HCT116 (cell line): Measurements from ENCODE around the gene LARP1. TPM values are rescaled to one million over a fixed set of nuclear protein-coding genes. Genes with fewer than 3 reads are reported as not detected.

ENCODE experiments used
- ATAC-seq: fragments of 200-7000 bp; cut with Tn5 transposase; 2 replicates; pipeline ENCODE4 v1.9.1; 2020; ENCODE audit warnings: mild to moderate bottlenecking, moderate library complexity
- BruUV-seq: library from RNA; stranded (reverse); fragments of 400-500 nt; replicated peaks from 2 replicates; lab custom pipeline; 2021; lab: Mats Ljungman, UMichigan
- CTCF ChIA-PET: fragments of 300-600 bp; sonication (Branson Sonifier 250); formaldehyde crosslinking; loops from one replicate; lab custom pipeline; 2021; ENCODE audit warnings: antibody characterized with exemption; lab: Charles Lee
- POLR2A ChIA-PET: fragments of 300-600, 350-600 bp; sonication (Branson Sonifier 250); formaldehyde crosslinking; loops from one replicate; lab custom pipeline; 2021; ENCODE audit warnings: antibody characterized with exemption; lab: Charles Lee
- RAD21 ChIA-PET, 2 experiments: fragments of 300-600 bp; sonication (Branson Sonifier 250); formaldehyde crosslinking; loops; one replicate each; lab custom pipeline; 2023; ENCODE audit warnings: low total read pairs in 2 of 2; ENCODE audit not compliant: uncharacterized antibody in 2 of 2, unreplicated experiment in 2 of 2, low non-redundant PET in 1 of 2; lab: Charles Lee
- DNase-seq: peaks from one replicate; pipeline ENCODE4 v3.0.0-alpha.2; 2010; ENCODE audit warnings: low read depth, low spot score
- H2AFZ ChIP-seq: fragments of 200-600 bp; shearing (Covaris generic), sonication (generic); 2 replicates; pipeline ENCODE4 v1.6.1; 2017; ENCODE audit warnings: low read depth, mixed run types, mixed read lengths, antibody characterized with exemption, low read length; ENCODE audit not compliant: poor library complexity, severe bottlenecking
- H3K27ac ChIP-seq: 2 replicates; pipeline ENCODE4 v1.5.1; 2012; ENCODE audit warnings: low read depth, low read length
- H3K27me3 ChIP-seq: fragments of 200-600 bp; sonication (generic); 2 replicates; pipeline ENCODE4 v1.6.1; 2016; ENCODE audit warnings: mixed run types, low read length, mixed read lengths; ENCODE audit not compliant: insufficient read depth
- H3K36me3 ChIP-seq, 2 experiments: fragments of 200-500 bp in 1 of 2; fragments of 200-600 bp in 1 of 2; sonication (Bioruptor generic) in 1 of 2; sonication (generic) in 1 of 2; 2 replicates each; pipeline versions ENCODE4 v1.5.1 to v1.6.1; 2014 to 2016; ENCODE audit warnings: low read length in 2 of 2, inconsistent platforms in 1 of 2, mixed read lengths in 1 of 2, mixed run types in 1 of 2; ENCODE audit not compliant: insufficient read depth in 2 of 2, control insufficient read depth in 1 of 2
- H3K4me1 ChIP-seq, 2 experiments: fragments of 200-600 bp in 1 of 2; sonication (generic) in 1 of 2; 2 replicates each; pipeline versions ENCODE4 v1.5.1 to v1.6.1; 2012 to 2017; ENCODE audit warnings: low read length in 2 of 2, inconsistent platforms in 1 of 2, mild to moderate bottlenecking in 1 of 2, mixed read lengths in 1 of 2, mixed run types in 1 of 2, moderate library complexity in 1 of 2; ENCODE audit not compliant: insufficient read depth in 2 of 2, control insufficient read depth in 1 of 2
- H3K4me2 ChIP-seq: fragments of 200-600 bp; sonication (generic); 2 replicates; pipeline ENCODE4 v1.6.1; 2017; ENCODE audit warnings: mixed run types, low read length, mixed read lengths
- H3K4me3 ChIP-seq, 2 experiments: fragments of 200-600 bp in 1 of 2; sonication (generic) in 1 of 2; replicated peaks in 1 of 2; 2 replicates each; pipeline ENCODE4 v1.5.1; 2011 to 2016; ENCODE audit warnings: low read length in 2 of 2, control low read depth in 1 of 2, low read depth in 1 of 2, mild to moderate bottlenecking in 1 of 2, mixed read lengths in 1 of 2, mixed run types in 1 of 2
- H3K79me2 ChIP-seq: fragments of 200-600 bp; sonication (generic); 2 replicates; pipeline ENCODE4 v1.6.1; 2017; ENCODE audit warnings: mild to moderate bottlenecking, mixed run types, low read length, moderate library complexity, mixed read lengths; ENCODE audit not compliant: insufficient read depth
- H3K9ac ChIP-seq: fragments of 200-600 bp; sonication (generic); 2 replicates; pipeline ENCODE4 v1.6.1; 2016; ENCODE audit warnings: low read length, mixed read lengths
- H3K9me2 ChIP-seq: fragments of 200-600 bp; sonication (generic), shearing (Covaris generic); 2 replicates; pipeline ENCODE4 v1.6.1; 2017; ENCODE audit warnings: mixed run types, mild to moderate bottlenecking, moderate library complexity; ENCODE audit not compliant: insufficient read depth
- H3K9me3 ChIP-seq, 2 experiments: fragments of 200-500 bp in 1 of 2; fragments of 200-600 bp in 1 of 2; sonication (Bioruptor generic) in 1 of 2; sonication (generic) in 1 of 2; 2 replicates each; pipeline ENCODE4 v1.6.1; 2014 to 2017; ENCODE audit warnings: low read length in 2 of 2, mixed read lengths in 2 of 2, inconsistent platforms in 1 of 2, low read depth in 1 of 2, mild to moderate bottlenecking in 1 of 2, mixed run types in 1 of 2, moderate library complexity in 1 of 2; ENCODE audit not compliant: control insufficient read depth in 1 of 2, insufficient read depth in 1 of 2
- H4K20me1 ChIP-seq: fragments of 200-600 bp; sonication (generic), shearing (Covaris generic); 2 replicates; pipeline ENCODE4 v1.6.1; 2017; ENCODE audit warnings: mixed run types, mild to moderate bottlenecking, moderate library complexity; ENCODE audit not compliant: insufficient read depth
- EGR1 ChIP-seq: IDR thresholded peaks from 2 replicates; pipeline ENCODE4 v1.6.1; 2012; ENCODE audit warnings: low read depth
- EZH2 ChIP-seq: fragments of 200-600 bp; sonication (generic); IDR thresholded peaks from 2 replicates; pipeline ENCODE4 v1.6.1; 2017; ENCODE audit warnings: antibody characterized with exemption, mixed run types
- SIN3A ChIP-seq: IDR thresholded peaks from 2 replicates; pipeline ENCODE4 v1.6.1; 2012; ENCODE audit warnings: low read depth
- SRF ChIP-seq: IDR thresholded peaks from 2 replicates; pipeline ENCODE4 v1.6.1; 2012; ENCODE audit warnings: low read depth
- TCF7L2 ChIP-seq: IDR thresholded peaks from 2 replicates; pipeline ENCODE4 v1.7.0; 2011; ENCODE audit warnings: borderline replicate concordance, inconsistent platforms; ENCODE audit not compliant: insufficient read depth, insufficient read length; ENCODE audit errors: extremely low read depth
- YY1 ChIP-seq: IDR thresholded peaks from 2 replicates; pipeline ENCODE4 v1.6.1; 2011; ENCODE audit warnings: low read length, low read depth, moderate library complexity, mild to moderate bottlenecking; ENCODE audit not compliant: insufficient replicate concordance; ENCODE audit errors: extremely low read depth
- ZNF274 ChIP-seq: fragments of 200-500 bp; sonication (Bioruptor generic); IDR thresholded peaks from 2 replicates; pipeline ENCODE4 v1.6.1; 2014; ENCODE audit warnings: mild to moderate bottlenecking, low read depth, low read length, inconsistent platforms
- intact Hi-C: fragments of 100-400 bp; cut with micrococcal nuclease; formaldehyde crosslinking; loops from 2 replicates; pipeline ENCODE4 v1.10.0; 2022
- total RNA-seq: library from RNA; stranded (reverse); gene quantifications from one replicate; pipeline ENCODE4 v1.2.1, GENCODE V29; 2021; ENCODE audit not compliant: unreplicated experiment
- TF ChIP-seq, protein P1 (sequence below), 3 experiments: fragments of 200-600 bp in 1 of 3; sonication (generic) in 1 of 3; IDR thresholded peaks in 2 of 3; conservative IDR thresholded peaks in 1 of 3; 2 replicates each; pipeline ENCODE4 v1.5.1; 2012 to 2017; ENCODE audit warnings: low read depth in 2 of 3, low read length in 2 of 3, antibody characterized with exemption in 1 of 3, borderline replicate concordance in 1 of 3, control low read depth in 1 of 3, mild to moderate bottlenecking in 1 of 3, mixed read lengths in 1 of 3, mixed run types in 1 of 3, moderate library complexity in 1 of 3; ENCODE audit not compliant: insufficient read depth in 1 of 3
- TF ChIP-seq, protein P2 (sequence below): IDR thresholded peaks from 2 replicates; pipeline ENCODE4 v1.6.1; 2012; ENCODE audit warnings: low read depth

Gene LARP1
- total RNA-seq, 1 experiment from 2014 or later, result 201 TPM

DNA sequence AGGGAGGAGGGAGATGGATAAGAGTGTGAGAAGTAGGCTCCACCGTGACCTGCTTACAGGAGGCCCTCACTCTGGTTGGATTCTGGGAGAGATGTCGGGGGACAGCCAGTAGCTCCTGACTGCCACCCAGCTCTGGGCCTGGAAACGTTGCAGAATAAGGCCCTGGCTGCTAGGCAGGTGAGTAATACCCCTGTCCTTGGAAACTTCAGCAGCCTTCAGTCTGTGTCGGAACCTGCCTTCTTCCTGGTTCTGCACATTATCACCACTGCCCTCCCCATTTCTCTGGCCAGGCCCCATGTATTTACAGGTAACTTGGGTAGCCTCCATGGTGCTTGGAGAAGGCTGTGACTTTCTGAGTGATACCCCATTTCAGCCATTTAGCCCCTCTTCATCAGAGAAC is 68.4 kb downstream of the LARP1 start:
- TF ChIP-seq SRF (no peak), TCF7L2 (no peak), ZNF274 (no peak), SIN3A (no peak), EGR1 (no peak), EZH2 (no peak), YY1 (no peak)
- TF ChIP-seq, protein P1, sequence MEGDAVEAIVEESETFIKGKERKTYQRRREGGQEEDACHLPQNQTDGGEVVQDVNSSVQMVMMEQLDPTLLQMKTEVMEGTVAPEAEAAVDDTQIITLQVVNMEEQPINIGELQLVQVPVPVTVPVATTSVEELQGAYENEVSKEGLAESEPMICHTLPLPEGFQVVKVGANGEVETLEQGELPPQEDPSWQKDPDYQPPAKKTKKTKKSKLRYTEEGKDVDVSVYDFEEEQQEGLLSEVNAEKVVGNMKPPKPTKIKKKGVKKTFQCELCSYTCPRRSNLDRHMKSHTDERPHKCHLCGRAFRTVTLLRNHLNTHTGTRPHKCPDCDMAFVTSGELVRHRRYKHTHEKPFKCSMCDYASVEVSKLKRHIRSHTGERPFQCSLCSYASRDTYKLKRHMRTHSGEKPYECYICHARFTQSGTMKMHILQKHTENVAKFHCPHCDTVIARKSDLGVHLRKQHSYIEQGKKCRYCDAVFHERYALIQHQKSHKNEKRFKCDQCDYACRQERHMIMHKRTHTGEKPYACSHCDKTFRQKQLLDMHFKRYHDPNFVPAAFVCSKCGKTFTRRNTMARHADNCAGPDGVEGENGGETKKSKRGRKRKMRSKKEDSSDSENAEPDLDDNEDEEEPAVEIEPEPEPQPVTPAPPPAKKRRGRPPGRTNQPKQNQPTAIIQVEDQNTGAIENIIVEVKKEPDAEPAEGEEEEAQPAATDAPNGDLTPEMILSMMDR (IDR thresholded peaks at IDR 0.05 in 2 of 3, conservative IDR thresholded peaks at IDR 0.05 in 1 of 3; ENCODE audit: borderline replicate concordance in 1 of 3, insufficient read depth in 1 of 3, low read depth in 2 of 3, low read length in 2 of 3), result no peak
- TF ChIP-seq, protein P2, sequence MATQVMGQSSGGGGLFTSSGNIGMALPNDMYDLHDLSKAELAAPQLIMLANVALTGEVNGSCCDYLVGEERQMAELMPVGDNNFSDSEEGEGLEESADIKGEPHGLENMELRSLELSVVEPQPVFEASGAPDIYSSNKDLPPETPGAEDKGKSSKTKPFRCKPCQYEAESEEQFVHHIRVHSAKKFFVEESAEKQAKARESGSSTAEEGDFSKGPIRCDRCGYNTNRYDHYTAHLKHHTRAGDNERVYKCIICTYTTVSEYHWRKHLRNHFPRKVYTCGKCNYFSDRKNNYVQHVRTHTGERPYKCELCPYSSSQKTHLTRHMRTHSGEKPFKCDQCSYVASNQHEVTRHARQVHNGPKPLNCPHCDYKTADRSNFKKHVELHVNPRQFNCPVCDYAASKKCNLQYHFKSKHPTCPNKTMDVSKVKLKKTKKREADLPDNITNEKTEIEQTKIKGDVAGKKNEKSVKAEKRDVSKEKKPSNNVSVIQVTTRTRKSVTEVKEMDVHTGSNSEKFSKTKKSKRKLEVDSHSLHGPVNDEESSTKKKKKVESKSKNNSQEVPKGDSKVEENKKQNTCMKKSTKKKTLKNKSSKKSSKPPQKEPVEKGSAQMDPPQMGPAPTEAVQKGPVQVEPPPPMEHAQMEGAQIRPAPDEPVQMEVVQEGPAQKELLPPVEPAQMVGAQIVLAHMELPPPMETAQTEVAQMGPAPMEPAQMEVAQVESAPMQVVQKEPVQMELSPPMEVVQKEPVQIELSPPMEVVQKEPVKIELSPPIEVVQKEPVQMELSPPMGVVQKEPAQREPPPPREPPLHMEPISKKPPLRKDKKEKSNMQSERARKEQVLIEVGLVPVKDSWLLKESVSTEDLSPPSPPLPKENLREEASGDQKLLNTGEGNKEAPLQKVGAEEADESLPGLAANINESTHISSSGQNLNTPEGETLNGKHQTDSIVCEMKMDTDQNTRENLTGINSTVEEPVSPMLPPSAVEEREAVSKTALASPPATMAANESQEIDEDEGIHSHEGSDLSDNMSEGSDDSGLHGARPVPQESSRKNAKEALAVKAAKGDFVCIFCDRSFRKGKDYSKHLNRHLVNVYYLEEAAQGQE, result no peak
- no peaks in the 10 kb centered on the region for H3K79me2 ChIP-seq
- no peak for ATAC-seq

More for the DNA sequence above, 68.4 kb downstream of the LARP1 start:
- peaks cover 0 to 5% of the 10 kb centered on the region in 2 experiments; a peak in 1 of 4 replicates for H3K36me3 ChIP-seq
- no TSS peak for BruUV-seq
- no peak overlapping the region for H3K27ac ChIP-seq
- no peak overlapping the region for H3K4me2 ChIP-seq
- H3K9ac ChIP-seq, result no peak overlapping the region
- CTCF ChIA-PET, result no interaction called here
- no peaks in the 10 kb centered on the region for H3K9me2 ChIP-seq
- no peaks in the 10 kb centered on the region for H4K20me1 ChIP-seq
- H3K9me3 ChIP-seq, result no peaks in the 10 kb centered on the region
- H3K4me3 ChIP-seq, result no peak overlapping the region
- RAD21 ChIA-PET, result no interaction called here
- intact Hi-C loops, result no loop called here
- H3K27me3 ChIP-seq, result no peaks in the 10 kb centered on the region
- POLR2A ChIA-PET, result no interaction called here
- H3K4me1 ChIP-seq, result peaks cover 11 to 13% of the 10 kb centered on the region in 2 experiments
- no peak overlapping the region for H2AFZ ChIP-seq
- DNase-seq, result no peak
